ENCODE results near the gene KCNN2. TPM values are rescaled to one million over a fixed set of nuclear protein-coding genes. Genes with fewer than 3 reads are reported as not detected.
"Not testable (repeated sequence)": the region's sequence is repeated elsewhere in the genome, so short reads cannot be mapped to it uniquely, and the experiment has no call there.

KCNN2 gene
- total RNA-seq, 4 donors from 2014 or later, result 0.19 to 1.4 (median 0.19) TPM; not detected in 1

DNA sequence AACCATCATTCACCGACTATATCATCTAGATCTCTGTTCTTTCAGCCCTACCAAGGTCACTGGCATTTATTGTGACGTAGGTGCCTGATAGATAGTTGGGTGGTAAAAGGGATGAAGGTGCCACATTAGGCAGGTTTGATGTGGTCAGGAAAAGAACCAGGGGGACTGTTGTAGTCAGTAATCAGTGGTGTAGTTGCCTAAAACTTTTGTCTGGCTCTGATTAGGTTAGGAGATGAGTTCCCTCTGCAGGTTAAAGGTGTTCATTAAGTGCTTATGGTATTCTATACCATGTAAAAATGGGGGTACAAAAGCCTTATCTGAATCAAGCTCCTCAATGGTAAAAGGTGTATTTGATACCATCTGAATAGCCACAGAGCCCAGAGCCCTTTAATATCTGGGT is 55.6 kb downstream of the KCNN2 start:
- TF ChIP-seq, protein P1, sequence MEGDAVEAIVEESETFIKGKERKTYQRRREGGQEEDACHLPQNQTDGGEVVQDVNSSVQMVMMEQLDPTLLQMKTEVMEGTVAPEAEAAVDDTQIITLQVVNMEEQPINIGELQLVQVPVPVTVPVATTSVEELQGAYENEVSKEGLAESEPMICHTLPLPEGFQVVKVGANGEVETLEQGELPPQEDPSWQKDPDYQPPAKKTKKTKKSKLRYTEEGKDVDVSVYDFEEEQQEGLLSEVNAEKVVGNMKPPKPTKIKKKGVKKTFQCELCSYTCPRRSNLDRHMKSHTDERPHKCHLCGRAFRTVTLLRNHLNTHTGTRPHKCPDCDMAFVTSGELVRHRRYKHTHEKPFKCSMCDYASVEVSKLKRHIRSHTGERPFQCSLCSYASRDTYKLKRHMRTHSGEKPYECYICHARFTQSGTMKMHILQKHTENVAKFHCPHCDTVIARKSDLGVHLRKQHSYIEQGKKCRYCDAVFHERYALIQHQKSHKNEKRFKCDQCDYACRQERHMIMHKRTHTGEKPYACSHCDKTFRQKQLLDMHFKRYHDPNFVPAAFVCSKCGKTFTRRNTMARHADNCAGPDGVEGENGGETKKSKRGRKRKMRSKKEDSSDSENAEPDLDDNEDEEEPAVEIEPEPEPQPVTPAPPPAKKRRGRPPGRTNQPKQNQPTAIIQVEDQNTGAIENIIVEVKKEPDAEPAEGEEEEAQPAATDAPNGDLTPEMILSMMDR (IDR thresholded peaks at IDR 0.05), result no peak
- ATAC-seq (ENCODE audit: low FRiP score) (no peak), DNase-seq (ENCODE audit: low spot score) (no peak)

DNA sequence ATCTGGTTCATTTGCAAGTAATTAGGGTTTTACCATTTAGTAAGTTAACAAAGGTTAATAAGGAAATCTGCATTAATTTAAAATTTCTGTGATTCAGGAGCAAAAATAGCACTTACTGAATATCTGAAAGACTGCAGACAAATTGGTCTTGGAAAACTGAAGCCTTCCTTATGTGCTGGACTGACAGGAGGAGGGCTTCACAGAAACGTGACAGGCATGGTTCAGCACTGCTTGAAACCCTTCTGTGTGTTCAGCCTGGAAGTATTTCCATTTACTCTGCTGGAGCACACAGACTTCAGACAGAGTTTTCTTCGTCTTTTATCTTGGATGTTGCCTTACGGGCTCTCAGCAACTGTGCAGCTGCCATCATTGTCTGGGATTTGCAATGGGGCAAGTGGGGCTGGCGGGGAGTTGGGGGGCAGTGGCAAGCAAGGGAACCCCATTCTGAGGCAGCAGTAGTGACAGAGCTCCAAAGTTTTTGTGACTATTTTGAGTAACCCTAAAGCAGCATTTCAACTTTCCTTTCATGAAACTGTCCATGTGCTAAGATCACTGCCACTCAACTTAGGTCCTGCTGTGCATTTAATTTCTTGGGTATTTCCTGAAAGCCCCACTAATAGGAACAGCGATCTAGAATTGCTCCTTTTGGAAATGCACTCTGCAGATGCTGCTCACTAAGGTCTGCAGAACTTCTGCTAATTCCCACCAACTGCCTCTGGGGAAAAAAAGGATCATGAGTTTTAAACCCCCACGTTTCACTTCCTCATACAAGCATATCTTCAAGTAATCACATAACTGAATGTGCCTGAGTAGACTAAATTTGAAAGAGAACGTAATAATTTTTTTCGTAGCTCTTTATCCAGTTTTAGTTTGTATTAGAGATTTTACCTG is 56.6 kb downstream of the KCNN2 start:
- DNase-seq (ENCODE audit: low spot score), result no peak
- TF ChIP-seq, protein P1 (IDR thresholded peaks at IDR 0.05), result no peak
- ATAC-seq (ENCODE audit: low FRiP score), result no peak

GRCh38 chr5:114419067-114419388 is 57.2 kb downstream of the KCNN2 start:
- ATAC-seq (ENCODE audit: low FRiP score), result no peak

GRCh38 chr5:114419959-114420358 is 58.1 kb downstream of the KCNN2 start:
- TF ChIP-seq, protein P1 (IDR thresholded peaks at IDR 0.05), result no peak
- no peak for ATAC-seq (ENCODE audit: low FRiP score)
- DNase-seq (ENCODE audit: low spot score), result no peak

More at GRCh38 chr5:114419067-114419388, 57.2 kb downstream of the KCNN2 start:
- TF ChIP-seq, protein P1 (IDR thresholded peaks at IDR 0.05), result no peak
- no peak for DNase-seq (ENCODE audit: low spot score)

DNA sequence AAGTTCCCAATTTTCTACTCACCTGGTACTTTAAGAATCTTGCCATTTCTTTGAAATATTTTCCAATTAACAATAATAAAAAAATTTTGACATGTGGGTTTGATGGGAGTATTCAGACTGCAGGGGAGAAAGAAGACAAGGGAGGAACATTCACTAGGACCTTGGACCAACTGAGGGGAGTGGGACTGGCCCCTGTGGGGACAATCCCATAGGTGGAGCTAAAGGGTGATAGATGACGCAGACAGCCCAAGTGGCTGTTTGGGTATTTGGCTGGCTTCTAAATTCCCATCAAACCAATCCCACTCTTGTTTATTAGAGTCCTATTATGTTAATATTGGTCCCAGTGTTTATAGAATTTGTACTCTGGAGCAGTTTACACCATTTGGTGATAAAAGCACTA is 65.3 kb downstream of the KCNN2 start:
- ATAC-seq (ENCODE audit: low FRiP score) (no peak), DNase-seq (ENCODE audit: low spot score) (no peak)
- TF ChIP-seq, protein P1 (IDR thresholded peaks at IDR 0.05), result no peak

DNA sequence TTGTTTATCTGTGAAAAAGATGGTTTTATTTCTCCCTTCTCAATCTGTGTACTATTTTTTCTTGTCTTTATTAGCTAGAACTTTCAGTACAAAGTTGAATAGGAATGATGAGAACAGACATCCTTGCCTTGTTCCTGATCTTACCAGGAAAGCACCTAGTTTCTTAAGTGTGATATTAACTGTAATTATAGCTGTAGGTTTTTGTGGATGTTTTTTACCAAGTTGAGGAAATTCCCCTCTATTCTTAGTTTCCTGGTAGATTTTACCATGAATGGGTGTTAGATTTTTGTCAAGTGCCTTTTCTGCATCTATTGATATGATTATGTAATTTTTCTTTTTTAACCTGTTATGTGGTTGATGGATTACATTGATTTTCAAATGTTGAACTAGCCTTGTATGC is 68.7 kb downstream of the KCNN2 start:
- ATAC-seq (ENCODE audit: low FRiP score) (no peak), DNase-seq (ENCODE audit: low spot score) (no peak)
- TF ChIP-seq, protein P1 (IDR thresholded peaks at IDR 0.05), result no peak

DNA sequence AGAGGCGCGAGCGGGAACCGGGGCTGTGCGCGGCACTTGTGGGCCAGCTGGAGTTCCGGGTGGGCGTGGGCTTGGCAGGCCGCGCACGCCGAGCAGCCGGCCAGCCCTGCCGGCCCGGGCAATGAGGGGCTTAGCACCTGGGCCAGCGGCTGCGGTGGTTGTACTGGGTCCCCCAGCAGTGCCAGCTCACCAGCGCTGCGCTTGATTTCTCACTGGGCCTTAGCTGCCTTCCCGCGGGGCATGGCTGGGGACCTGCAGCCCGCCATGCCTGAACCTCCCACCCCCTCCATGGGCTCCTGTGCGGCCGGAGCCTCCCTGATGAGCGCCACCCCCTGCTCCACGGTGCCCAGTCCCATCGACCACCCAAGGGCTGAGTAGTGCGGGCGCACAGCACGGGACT is 70.8 kb downstream of the KCNN2 start:
- not testable (repeated sequence) for DNase-seq (ENCODE audit: low spot score); ATAC-seq (ENCODE audit: low FRiP score)
